ENCODE measurements around the gene P2RX1. TPM values are rescaled to one million over a fixed set of nuclear protein-coding genes. Genes with fewer than 3 reads are reported as not detected.

P2RX1 gene
- total and polyA plus RNA-seq, 2 experiments from 2014 or later: 0.31 to 2.2 TPM

- Histone ChIP-seq H3K4me1 (ENCODE audit: insufficient read depth) (no peaks in the 10 kb centered on the region; the same call in 1 of the 2 replicates), H3K36me3 (ENCODE audit: insufficient read depth) (no peaks in the 10 kb centered on the region), H3F3A (replicated peaks; ENCODE audit: low read depth) (no peaks in the 10 kb centered on the region), H3K27me3 (ENCODE audit: insufficient read depth) (no peaks in the 10 kb centered on the region), H2AFZ (no peak overlapping the region), H3K27ac (ENCODE audit: low read depth) (no peak overlapping the region), H3K4me2 (no peak overlapping the region), H3K79me2 (replicated peaks; ENCODE audit: insufficient read depth) (no peaks in the 10 kb centered on the region), H3K9me2 (ENCODE audit: insufficient read depth) (no peaks in the 10 kb centered on the region), H3K4me3 (no peak overlapping the region), H4K20me1 (replicated peaks; ENCODE audit: insufficient read depth) (no peaks in the 10 kb centered on the region)
- Mint-ChIP-seq H3K27me3 (ENCODE audit: insufficient read depth, low read depth, poor library complexity) (peaks cover 9% of the 10 kb centered on the region), H3K4me3 (no peak overlapping the region), H3K36me3 (ENCODE audit: low read depth) (no peaks in the 10 kb centered on the region), H3K4me1 (peaks cover 7% of the 10 kb centered on the region; the same call in 2 of the 3 replicates), H3K9me3 (no peaks in the 10 kb centered on the region), H3K27ac (no peak overlapping the region)
- TF ChIP-seq ETS1 (IDR thresholded peaks at IDR 0.05) (no peak), EZH2phosphoT487 (IDR thresholded peaks at IDR 0.05; ENCODE audit: unreplicated experiment) (no peak), STAT1 (IDR thresholded peaks at IDR 0.05; ENCODE audit: unreplicated experiment) (no peak), CREB1 (CRISPR knock-in tag; IDR thresholded peaks at IDR 0.05; ENCODE audit: low read depth) (no peak), ZNF114 (CRISPR knock-in tag; IDR thresholded peaks at IDR 0.05) (no peak), CTCF (conservative IDR thresholded peaks at IDR 0.05; ENCODE audit: low read depth in 2 of 2) (no peak), EZH2 (IDR thresholded peaks at IDR 0.05; ENCODE audit: low read depth, unreplicated experiment) (no peak), ZNF331 (CRISPR knock-in tag; IDR thresholded peaks at IDR 0.05; ENCODE audit: low read depth) (no peak)
- TF ChIP-seq, protein P1, sequence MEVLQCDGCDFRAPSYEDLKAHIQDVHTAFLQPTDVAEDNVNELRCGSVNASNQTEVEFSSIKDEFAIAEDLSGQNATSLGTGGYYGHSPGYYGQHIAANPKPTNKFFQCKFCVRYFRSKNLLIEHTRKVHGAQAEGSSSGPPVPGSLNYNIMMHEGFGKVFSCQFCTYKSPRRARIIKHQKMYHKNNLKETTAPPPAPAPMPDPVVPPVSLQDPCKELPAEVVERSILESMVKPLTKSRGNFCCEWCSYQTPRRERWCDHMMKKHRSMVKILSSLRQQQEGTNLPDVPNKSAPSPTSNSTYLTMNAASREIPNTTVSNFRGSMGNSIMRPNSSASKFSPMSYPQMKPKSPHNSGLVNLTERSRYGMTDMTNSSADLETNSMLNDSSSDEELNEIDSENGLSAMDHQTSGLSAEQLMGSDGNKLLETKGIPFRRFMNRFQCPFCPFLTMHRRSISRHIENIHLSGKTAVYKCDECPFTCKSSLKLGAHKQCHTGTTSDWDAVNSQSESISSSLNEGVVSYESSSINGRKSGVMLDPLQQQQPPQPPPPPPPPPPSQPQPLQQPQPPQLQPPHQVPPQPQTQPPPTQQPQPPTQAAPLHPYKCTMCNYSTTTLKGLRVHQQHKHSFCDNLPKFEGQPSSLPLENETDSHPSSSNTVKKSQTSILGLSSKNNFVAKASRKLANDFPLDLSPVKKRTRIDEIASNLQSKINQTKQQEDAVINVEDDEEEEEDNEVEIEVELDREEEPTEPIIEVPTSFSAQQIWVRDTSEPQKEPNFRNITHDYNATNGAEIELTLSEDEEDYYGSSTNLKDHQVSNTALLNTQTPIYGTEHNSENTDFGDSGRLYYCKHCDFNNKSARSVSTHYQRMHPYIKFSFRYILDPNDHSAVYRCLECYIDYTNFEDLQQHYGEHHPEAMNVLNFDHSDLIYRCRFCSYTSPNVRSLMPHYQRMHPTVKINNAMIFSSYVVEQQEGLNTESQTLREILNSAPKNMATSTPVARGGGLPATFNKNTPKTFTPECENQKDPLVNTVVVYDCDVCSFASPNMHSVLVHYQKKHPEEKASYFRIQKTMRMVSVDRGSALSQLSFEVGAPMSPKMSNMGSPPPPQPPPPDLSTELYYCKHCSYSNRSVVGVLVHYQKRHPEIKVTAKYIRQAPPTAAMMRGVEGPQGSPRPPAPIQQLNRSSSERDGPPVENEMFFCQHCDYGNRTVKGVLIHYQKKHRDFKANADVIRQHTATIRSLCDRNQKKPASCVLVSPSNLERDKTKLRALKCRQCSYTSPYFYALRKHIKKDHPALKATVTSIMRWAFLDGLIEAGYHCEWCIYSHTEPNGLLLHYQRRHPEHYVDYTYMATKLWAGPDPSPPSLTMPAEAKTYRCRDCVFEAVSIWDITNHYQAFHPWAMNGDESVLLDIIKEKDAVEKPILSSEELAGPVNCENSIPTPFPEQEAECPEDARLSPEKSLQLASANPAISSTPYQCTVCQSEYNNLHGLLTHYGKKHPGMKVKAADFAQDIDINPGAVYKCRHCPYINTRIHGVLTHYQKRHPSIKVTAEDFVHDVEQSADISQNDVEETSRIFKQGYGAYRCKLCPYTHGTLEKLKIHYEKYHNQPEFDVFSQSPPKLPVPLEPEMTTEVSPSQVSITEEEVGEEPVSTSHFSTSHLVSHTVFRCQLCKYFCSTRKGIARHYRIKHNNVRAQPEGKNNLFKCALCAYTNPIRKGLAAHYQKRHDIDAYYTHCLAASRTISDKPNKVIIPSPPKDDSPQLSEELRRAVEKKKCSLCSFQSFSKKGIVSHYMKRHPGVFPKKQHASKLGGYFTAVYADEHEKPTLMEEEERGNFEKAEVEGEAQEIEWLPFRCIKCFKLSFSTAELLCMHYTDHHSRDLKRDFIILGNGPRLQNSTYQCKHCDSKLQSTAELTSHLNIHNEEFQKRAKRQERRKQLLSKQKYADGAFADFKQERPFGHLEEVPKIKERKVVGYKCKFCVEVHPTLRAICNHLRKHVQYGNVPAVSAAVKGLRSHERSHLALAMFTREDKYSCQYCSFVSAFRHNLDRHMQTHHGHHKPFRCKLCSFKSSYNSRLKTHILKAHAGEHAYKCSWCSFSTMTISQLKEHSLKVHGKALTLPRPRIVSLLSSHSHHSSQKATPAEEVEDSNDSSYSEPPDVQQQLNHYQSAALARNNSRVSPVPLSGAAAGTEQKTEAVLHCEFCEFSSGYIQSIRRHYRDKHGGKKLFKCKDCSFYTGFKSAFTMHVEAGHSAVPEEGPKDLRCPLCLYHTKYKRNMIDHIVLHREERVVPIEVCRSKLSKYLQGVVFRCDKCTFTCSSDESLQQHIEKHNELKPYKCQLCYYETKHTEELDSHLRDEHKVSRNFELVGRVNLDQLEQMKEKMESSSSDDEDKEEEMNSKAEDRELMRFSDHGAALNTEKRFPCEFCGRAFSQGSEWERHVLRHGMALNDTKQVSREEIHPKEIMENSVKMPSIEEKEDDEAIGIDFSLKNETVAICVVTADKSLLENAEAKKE (CRISPR knock-in tag; IDR thresholded peaks at IDR 0.05): no peak
- DNase-seq (ENCODE audit: low spot score) (no peak), ATAC-seq (no peak)
Observed at GRCh38 chr17:3910420-3911270, 5.6 kb downstream of the P2RX1 start.
